ENCODE results near the gene IRAK3.
"Not testable (repeated sequence)": the region's sequence is repeated elsewhere in the genome, so short reads cannot be mapped to it uniquely, and the experiment has no call there.

Gene IRAK3

GRCh38 chr12:66234037-66234693, 45.2 kb downstream of the IRAK3 start:
- not testable (repeated sequence) for H3K9me3 Mint-ChIP-seq, H3K27ac Mint-ChIP-seq, H3K36me3 Mint-ChIP-seq, H3K4me1 Mint-ChIP-seq
- Mint-ChIP-seq H3K4me3 (peak overlapping the region; percentile 40), H3K27me3 (peaks cover 22% of the 10 kb centered on the region)

GRCh38 chr12:66234773-66235625, 46.0 kb downstream of the IRAK3 start:
- not testable (repeated sequence) for H3K9me3 Mint-ChIP-seq, H3K4me1 Mint-ChIP-seq, H3K36me3 Mint-ChIP-seq, H3K27ac Mint-ChIP-seq
- peak overlapping the region; percentile 77 for H3K4me3 Mint-ChIP-seq
- peaks cover 24% of the 10 kb centered on the region for H3K27me3 Mint-ChIP-seq

- Mint-ChIP-seq H3K4me3 (peak overlapping the region; percentile 51), H3K27me3 (peaks cover 24% of the 10 kb centered on the region), H3K27ac (no peak overlapping the region), H3K4me1 (peaks cover 4% of the 10 kb centered on the region), H3K9me3 (no peaks in the 10 kb centered on the region), H3K36me3 (no peaks in the 10 kb centered on the region)
Observed at GRCh38 chr12:66235626-66236281, 46.7 kb downstream of the IRAK3 start.

GRCh38 chr12:66236282-66236675, 47.3 kb downstream of the IRAK3 start:
- H3K27ac Mint-ChIP-seq, H3K36me3 Mint-ChIP-seq, H3K4me1 Mint-ChIP-seq, H3K9me3 Mint-ChIP-seq: not testable (repeated sequence)
- peak overlapping the region; percentile 51 for H3K4me3 Mint-ChIP-seq
- peaks cover 24% of the 10 kb centered on the region for H3K27me3 Mint-ChIP-seq

GRCh38 chr12:66236969-66237368, 48.0 kb downstream of the IRAK3 start:
- peaks cover 24% of the 10 kb centered on the region for H3K27me3 Mint-ChIP-seq
- H3K4me1 Mint-ChIP-seq = peaks cover 4% of the 10 kb centered on the region
- H3K27ac Mint-ChIP-seq = no peak overlapping the region
- H3K9me3 Mint-ChIP-seq = no peaks in the 10 kb centered on the region
- H3K4me3 Mint-ChIP-seq = no peak overlapping the region
- H3K36me3 Mint-ChIP-seq = no peaks in the 10 kb centered on the region

- peaks cover 24% of the 10 kb centered on the region for H3K27me3 Mint-ChIP-seq
- no peak overlapping the region for H3K27ac Mint-ChIP-seq
- H3K4me3 Mint-ChIP-seq = no peak overlapping the region
- H3K9me3 Mint-ChIP-seq = no peaks in the 10 kb centered on the region
- peaks cover 4% of the 10 kb centered on the region for H3K4me1 Mint-ChIP-seq
- H3K36me3 Mint-ChIP-seq = no peaks in the 10 kb centered on the region
Observed at GRCh38 chr12:66237505-66238175, 48.6 kb downstream of the IRAK3 start.

- no peaks in the 10 kb centered on the region for H3K36me3 Mint-ChIP-seq
- H3K27me3 Mint-ChIP-seq = peaks cover 18% of the 10 kb centered on the region
- H3K4me3 Mint-ChIP-seq = no peak overlapping the region
- peaks cover under 1% of the 10 kb centered on the region for H3K4me1 Mint-ChIP-seq
- no peaks in the 10 kb centered on the region for H3K9me3 Mint-ChIP-seq
- H3K27ac Mint-ChIP-seq = no peak overlapping the region
Observed at GRCh38 chr12:66239295-66239694, 50.3 kb downstream of the IRAK3 start.

- Mint-ChIP-seq H3K9me3 (no peaks in the 10 kb centered on the region), H3K27me3 (peaks cover 16% of the 10 kb centered on the region), H3K36me3 (no peaks in the 10 kb centered on the region), H3K27ac (no peak overlapping the region), H3K4me1 (no peaks in the 10 kb centered on the region), H3K4me3 (no peak overlapping the region)
Observed at GRCh38 chr12:66240096-66240820, 51.2 kb downstream of the IRAK3 start.

- H3K27ac Mint-ChIP-seq = no peak overlapping the region
- no peaks in the 10 kb centered on the region for H3K9me3 Mint-ChIP-seq
- no peaks in the 10 kb centered on the region for H3K4me1 Mint-ChIP-seq
- H3K27me3 Mint-ChIP-seq = peaks cover 13% of the 10 kb centered on the region
- no peaks in the 10 kb centered on the region for H3K36me3 Mint-ChIP-seq
- H3K4me3 Mint-ChIP-seq = no peak overlapping the region
Observed at GRCh38 chr12:66241061-66242043, 52.3 kb downstream of the IRAK3 start.

GRCh38 chr12:66242311-66242710, 53.3 kb downstream of the IRAK3 start:
- Mint-ChIP-seq H3K36me3 (no peaks in the 10 kb centered on the region), H3K4me3 (no peak overlapping the region), H3K4me1 (no peaks in the 10 kb centered on the region), H3K27ac (no peak overlapping the region), H3K27me3 (peaks cover 8% of the 10 kb centered on the region), H3K9me3 (no peaks in the 10 kb centered on the region)

- no peak overlapping the region for H3K4me3 Mint-ChIP-seq
- peaks cover 5% of the 10 kb centered on the region for H3K27me3 Mint-ChIP-seq
- H3K9me3 Mint-ChIP-seq = no peaks in the 10 kb centered on the region
- H3K36me3 Mint-ChIP-seq = no peaks in the 10 kb centered on the region
- no peak overlapping the region for H3K27ac Mint-ChIP-seq
- H3K4me1 Mint-ChIP-seq = no peaks in the 10 kb centered on the region
Observed at GRCh38 chr12:66243911-66244310, 54.9 kb downstream of the IRAK3 start.

- Mint-ChIP-seq H3K4me1 (no peaks in the 10 kb centered on the region), H3K27ac (no peak overlapping the region), H3K36me3 (no peaks in the 10 kb centered on the region), H3K4me3 (no peak overlapping the region), H3K9me3 (no peaks in the 10 kb centered on the region), H3K27me3 (peaks cover 2% of the 10 kb centered on the region)
Observed at GRCh38 chr12:66244446-66244845, 55.4 kb downstream of the IRAK3 start.

- Mint-ChIP-seq H3K4me1 (no peaks in the 10 kb centered on the region), H3K36me3 (no peaks in the 10 kb centered on the region), H3K27ac (no peak overlapping the region), H3K27me3 (no peaks in the 10 kb centered on the region), H3K4me3 (no peak overlapping the region), H3K9me3 (no peaks in the 10 kb centered on the region)
Observed at GRCh38 chr12:66247741-66248140, 58.7 kb downstream of the IRAK3 start.

- no peak overlapping the region for H3K4me3 Mint-ChIP-seq
- no peaks in the 10 kb centered on the region for H3K4me1 Mint-ChIP-seq
- H3K36me3 Mint-ChIP-seq = no peaks in the 10 kb centered on the region
- no peaks in the 10 kb centered on the region for H3K27me3 Mint-ChIP-seq
- no peak overlapping the region for H3K27ac Mint-ChIP-seq
- no peaks in the 10 kb centered on the region for H3K9me3 Mint-ChIP-seq
Observed at GRCh38 chr12:66251049-66251448, 62.0 kb downstream of the IRAK3 start.

Data from activated naive CD4-positive, alpha-beta T cell treated with anti-CD3 and anti-CD28 coated beads, Interleukin-2, amount 50 U/mL, for 24 hours (primary cell).